H1 (cell line): Measurements from ENCODE around the gene OXSR1. TPM values are rescaled to one million over a fixed set of nuclear protein-coding genes. Genes with fewer than 3 reads are reported as not detected.

Experiments
- CTCF ChIA-PET: fragments of 300-600 bp; sonication (Branson Sonifier 250); formaldehyde crosslinking; loops from one replicate; lab custom pipeline; 2021; ENCODE audit not compliant: partially characterized antibody; lab: Charles Lee
- POLR2A ChIA-PET: fragments of 300-600 bp; sonication (Branson Sonifier 250); formaldehyde crosslinking; loops from one replicate; lab custom pipeline; 2021; ENCODE audit warnings: inconsistent platforms; ENCODE audit not compliant: partially characterized antibody; lab: Charles Lee
- DNase-seq, 2 experiments: peaks; one replicate each; pipeline versions ENCODE4 v3.0.0 to v3.0.0-alpha.2; 2010 to 2022; ENCODE audit warnings: low spot score in 2 of 2, low read depth in 1 of 2, mixed read lengths in 1 of 2
- FAIRE-seq: peaks from 2 replicates; lab custom pipeline; 2011; peaks lifted over from hg19 to GRCh38; lab: Jason Lieb, UNC
- H2AFZ ChIP-seq: 2 replicates; pipeline ENCODE4 v1.8.1; 2012; ENCODE audit warnings: low read length, inconsistent platforms
- H2AK5ac ChIP-seq: 2 replicates; pipeline ENCODE4 v1.6.1; 2013; ENCODE audit warnings: low read depth, low read length
- H2BK120ac ChIP-seq: replicated peaks from 2 replicates; pipeline ENCODE3; 2013; ENCODE audit warnings: low read depth, low read length, inconsistent platforms
- H2BK12ac ChIP-seq: 2 replicates; pipeline ENCODE4 v1.6.1; 2013; ENCODE audit warnings: low read depth, low read length
- H2BK15ac ChIP-seq: 2 replicates; pipeline ENCODE4 v1.6.1; 2013; ENCODE audit warnings: low read length
- H2BK20ac ChIP-seq: 2 replicates; pipeline ENCODE4 v1.6.1; 2013; ENCODE audit warnings: low read length
- H2BK5ac ChIP-seq: 2 replicates; pipeline ENCODE4 v1.6.1; 2013; ENCODE audit warnings: low read depth, low read length
- H3K14ac ChIP-seq: 2 replicates; pipeline ENCODE4 v1.6.1; 2013; ENCODE audit warnings: inconsistent platforms; ENCODE audit not compliant: insufficient read length
- H3K18ac ChIP-seq: 2 replicates; pipeline ENCODE4 v1.6.1; 2013; ENCODE audit warnings: low read length; ENCODE audit errors: extremely low read depth
- H3K23ac ChIP-seq: 2 replicates; pipeline ENCODE4 v1.6.1; 2013; ENCODE audit warnings: inconsistent platforms; ENCODE audit not compliant: insufficient read length
- H3K23me2 ChIP-seq: 2 replicates; pipeline ENCODE4 v1.6.1; 2013; ENCODE audit warnings: low read depth, low read length
- H3K27ac ChIP-seq: 2 replicates; pipeline ENCODE4 v1.6.1; 2011; ENCODE audit warnings: low read depth, low read length, inconsistent platforms
- H3K27me3 ChIP-seq, 4 experiments: replicated peaks in 1 of 4; 1 replicate in 1 of 4; 2 replicates in 3 of 4; pipeline versions ENCODE4 v1.6.1 to v1.8.1; 2011 to 2013; ENCODE audit warnings: low read length in 3 of 4, mild to moderate bottlenecking in 3 of 4, inconsistent platforms in 2 of 4, mixed read lengths in 2 of 4, moderate library complexity in 1 of 4; ENCODE audit not compliant: control insufficient read depth in 3 of 4, insufficient read depth in 3 of 4; ENCODE audit errors: extremely low read depth in 1 of 4
- H3K36me3 ChIP-seq, 4 experiments: 2 replicates each; pipeline versions ENCODE4 v1.6.1 to v1.8.1; 2011 to 2013; ENCODE audit warnings: mild to moderate bottlenecking in 4 of 4, low read length in 3 of 4, moderate library complexity in 2 of 4, control low read depth in 1 of 4, inconsistent platforms in 1 of 4; ENCODE audit not compliant: insufficient read depth in 4 of 4, control insufficient read depth in 2 of 4
- H3K4ac ChIP-seq: replicated peaks from 2 replicates; pipeline ENCODE3; 2013; ENCODE audit warnings: low read length, low read depth, mixed read lengths, inconsistent platforms; ENCODE audit not compliant: insufficient read length
- H3K4me1 ChIP-seq, 4 experiments: replicated peaks in 1 of 4; 1 replicate in 1 of 4; 2 replicates in 3 of 4; pipeline versions ENCODE4 v1.6.1 to v1.8.1; 2011 to 2013; ENCODE audit warnings: low read length in 3 of 4, inconsistent platforms in 2 of 4, mixed read lengths in 1 of 4; ENCODE audit not compliant: insufficient read depth in 4 of 4, control insufficient read depth in 3 of 4
- H3K4me2 ChIP-seq, 2 experiments: 2 replicates each; pipeline versions ENCODE4 v1.6.1 to v1.8.1; 2011 to 2013; ENCODE audit warnings: low read depth in 2 of 2, low read length in 2 of 2, control low read depth in 1 of 2, inconsistent platforms in 1 of 2, mild to moderate bottlenecking in 1 of 2; ENCODE audit not compliant: insufficient read depth in 1 of 2
- H3K4me3 ChIP-seq, 4 experiments: fragments of 200-600, 300-600 bp in 1 of 4; sonication (generic), shearing (Covaris generic), sonication (Bioruptor Twin) in 1 of 4; 2 replicates each; pipeline versions ENCODE4 v1.5.1 to v1.8.1; 2011 to 2016; ENCODE audit warnings: low read length in 4 of 4, low read depth in 3 of 4, control low read depth in 2 of 4, inconsistent platforms in 2 of 4, mild to moderate bottlenecking in 2 of 4, mixed read lengths in 1 of 4, moderate library complexity in 1 of 4; ENCODE audit not compliant: insufficient read depth in 2 of 4; ENCODE audit errors: extremely low read depth in 1 of 4
- H3K56ac ChIP-seq: replicated peaks from 2 replicates; pipeline ENCODE3; 2013; ENCODE audit warnings: low read depth, mild to moderate bottlenecking, mixed read lengths, low read length, inconsistent platforms; ENCODE audit not compliant: insufficient read length
- H3K79me1 ChIP-seq: 2 replicates; pipeline ENCODE4 v1.6.1; 2013; ENCODE audit warnings: low read depth, low read length, control low read depth
- H3K79me2 ChIP-seq, 2 experiments: 2 replicates each; pipeline versions ENCODE4 v1.6.1 to v1.8.1; 2012 to 2013; ENCODE audit warnings: low read length in 2 of 2, mild to moderate bottlenecking in 2 of 2, inconsistent platforms in 1 of 2; ENCODE audit not compliant: insufficient read depth in 2 of 2, control insufficient read depth in 1 of 2
- H3K9ac ChIP-seq, 4 experiments: replicated peaks in 1 of 4; 1 replicate in 1 of 4; 2 replicates in 3 of 4; pipeline versions ENCODE4 v1.6.1 to v1.8.1; 2011 to 2013; ENCODE audit warnings: low read depth in 3 of 4, low read length in 3 of 4, control low read depth in 2 of 4, mild to moderate bottlenecking in 2 of 4, moderate library complexity in 2 of 4, inconsistent platforms in 1 of 4; ENCODE audit errors: extremely low read depth in 1 of 4
- H3K9me3 ChIP-seq, 2 experiments: 2 replicates each; pipeline versions ENCODE4 v1.6.1 to v1.8.1; 2012 to 2013; ENCODE audit warnings: mild to moderate bottlenecking in 2 of 2, moderate library complexity in 2 of 2, control low read depth in 1 of 2, inconsistent platforms in 1 of 2, low read depth in 1 of 2, low read length in 1 of 2, mixed read lengths in 1 of 2; ENCODE audit not compliant: insufficient read depth in 2 of 2
- H4K20me1 ChIP-seq, 2 experiments: replicated peaks in 1 of 2; 2 replicates each; pipeline versions ENCODE3 to v1.8.1; 2011 to 2013; ENCODE audit warnings: inconsistent platforms in 2 of 2, low read length in 2 of 2, mild to moderate bottlenecking in 1 of 2; ENCODE audit not compliant: insufficient read depth in 2 of 2, control insufficient read depth in 1 of 2
- H4K5ac ChIP-seq: 2 replicates; pipeline ENCODE4 v1.6.1; 2013; ENCODE audit warnings: low read length, low read depth, mixed read lengths, inconsistent platforms; ENCODE audit not compliant: insufficient read length
- H4K8ac ChIP-seq: 2 replicates; pipeline ENCODE4 v1.8.0; 2013; ENCODE audit warnings: mild to moderate bottlenecking, moderate library complexity, low read length, inconsistent platforms; ENCODE audit not compliant: insufficient read depth; ENCODE audit errors: extremely low read depth
- H4K91ac ChIP-seq: replicated peaks from 2 replicates; pipeline ENCODE3; 2013; ENCODE audit warnings: low read length, mixed read lengths, inconsistent platforms; ENCODE audit not compliant: insufficient read length
- SP1 ChIP-seq: IDR thresholded peaks from 2 replicates; pipeline ENCODE4 v1.6.1; 2011; ENCODE audit warnings: low read depth, low read length
- WGBS, 2 experiments: shearing (Covaris generic) in 1 of 2; methylation state at CpG; one replicate each; pipeline versions ENCODE4 v1.1.6 to v1.1.7; 2013 to 2015; ENCODE audit warnings: low lambda C conversion rate in 2 of 2, mixed read lengths in 2 of 2, inconsistent platforms in 1 of 2, low coverage in 1 of 2, missing lambda C conversion rate in 1 of 2; ENCODE audit not compliant: insufficient replicate concordance in 2 of 2, insufficient coverage in 1 of 2, insufficient read length in 1 of 2; ENCODE audit errors: extremely low coverage in 1 of 2, missing lambda C conversion rate in 1 of 2; 5-methylcytosine and 5-hydroxymethylcytosine counted together
- polyA plus RNA-seq, 7 experiments: library from polyadenylated mRNA; depleted of rRNA in 3 of 7; stranded (reverse) in 5 of 7; unstranded in 2 of 7; fragments of >200 nt in 5 of 7; fragments of 200-250 nt in 2 of 7; gene quantifications; 1 replicate in 5 of 7; 2 replicates in 1 of 7; 4 replicates in 1 of 7; pipeline versions ENCODE4 v1.2.1 to v1.2.3, GENCODE V29; 2011 to 2013; ENCODE audit warnings: missing spikeins in 2 of 7, mixed read lengths in 2 of 7
- total RNA-seq: library from RNA; stranded (reverse); fragmentation: NEBNext Ultra II Directional; extraction: Animal tissue kit (Norgen Biotek cat#: 25700); gene quantifications from 2 replicates; pipeline ENCODE4 v1.2.1, GENCODE V29; 2021

OXSR1 gene
- total and polyA plus RNA-seq, 2 of the 8 experiments (the other 6 are each of a cell fraction or from before 2014, with no cell fraction given) = 25.1 to 47.0 TPM

- Histone ChIP-seq H3K4me3 (no peak overlapping the region), H3K36me3 (no peaks in the 10 kb centered on the region), H2BK5ac (no peak overlapping the region), H3K27ac (no peak overlapping the region), H2BK12ac (no peak overlapping the region), H2AFZ (no peak overlapping the region), H4K5ac (no peak overlapping the region), H3K4me2 (no peak overlapping the region), H2BK20ac (no peak overlapping the region), H3K79me2 (no peaks in the 10 kb centered on the region), H3K79me1 (no peaks in the 10 kb centered on the region), H4K91ac (no peak overlapping the region), H3K56ac (no peak overlapping the region), H3K9ac (no peak overlapping the region), H2BK15ac (no peak overlapping the region), H2AK5ac (no peak overlapping the region), H3K4ac (no peak overlapping the region), H4K8ac (no peak overlapping the region), H3K27me3 (no peaks in the 10 kb centered on the region), H3K4me1 (no peaks in the 10 kb centered on the region), H3K23me2 (no peaks in the 10 kb centered on the region), H3K14ac (no peak overlapping the region), H3K18ac (no peak overlapping the region), H4K20me1 (no peaks in the 10 kb centered on the region), H2BK120ac (no peak overlapping the region), H3K23ac (no peak overlapping the region), H3K9me3 (no peaks in the 10 kb centered on the region)
- FAIRE-seq (no peak), DNase-seq (no peak)
- POLR2A ChIA-PET = no interaction called here
- 91% methylated on average over 21 of the region's 21 CpGs; no CpG with 5 or more reads in 1 of the 2 experiments for WGBS, 2 experiments
- no peak for TF ChIP-seq SP1
- CTCF ChIA-PET = interaction anchor here (1.3 to 1.5 kb wide), 2 partner anchors 24 to 71 kb away, joined by 3 to 4 read pairs; no protein-coding TSS in a partner anchor
Measured at GRCh38 chr3:38274864-38275649, 109.7 kb downstream of the OXSR1 start.
